ENCODE results near the gene INPP1. TPM values are rescaled to one million over a fixed set of nuclear protein-coding genes. Genes with fewer than 3 reads are reported as not detected.

The INPP1 gene
- total RNA-seq, 1 experiment from 2014 or later = 4.3 TPM

DNA sequence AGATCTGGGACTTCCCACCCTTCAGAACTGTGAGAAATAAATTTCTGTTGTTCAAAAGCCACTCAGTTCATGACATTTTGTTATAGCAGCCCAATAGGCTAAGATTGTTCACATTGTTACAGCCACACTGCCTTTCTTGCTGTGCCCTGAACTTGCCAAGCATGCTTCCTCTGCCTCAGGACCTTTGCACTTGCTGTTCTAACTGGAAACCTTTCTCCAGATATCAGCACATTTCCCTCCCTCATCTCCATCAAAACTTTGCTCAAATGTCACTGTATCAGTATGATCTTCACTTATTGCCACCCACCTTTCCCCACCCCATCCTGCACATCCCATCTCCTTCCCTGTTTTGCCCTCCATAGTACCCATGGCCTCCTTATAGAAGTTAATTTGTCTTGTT is 32.7 kb downstream of the INPP1 start:
- H2BK120ac ChIP-seq (ENCODE audit: low read depth, low read length, poor library complexity, severe bottlenecking) = no peak overlapping the region
- Mint-ChIP-seq H3K4me1 (0 out of 4 replicates have a peak, but pooled peaks cover 0 to 4% of the 10 kb centered on the region in 2 experiments), H3K9me3 (no peaks in the 10 kb centered on the region; a peak in 1 of 5 replicates), H3K36me3 (ENCODE audit: insufficient read depth in 1 of 3, low read depth in 3 of 3) (no peaks in the 10 kb centered on the region), H3K4me3 (no peak overlapping the region), H3K27me3 (ENCODE audit: low read depth) (no peaks in the 10 kb centered on the region; the same call in 1 of the 2 replicates), H3K27ac (no peak overlapping the region)
- H3K79me2 ChIP-seq (ENCODE audit: insufficient read depth, low read length) = no peaks in the 10 kb centered on the region
- H4K91ac ChIP-seq (ENCODE audit: insufficient read length, low read depth, low read length) = no peak overlapping the region
- H2BK20ac ChIP-seq (ENCODE audit: low read depth, low read length, poor library complexity, severe bottlenecking) = no peak overlapping the region
- TF ChIP-seq, protein P1, sequence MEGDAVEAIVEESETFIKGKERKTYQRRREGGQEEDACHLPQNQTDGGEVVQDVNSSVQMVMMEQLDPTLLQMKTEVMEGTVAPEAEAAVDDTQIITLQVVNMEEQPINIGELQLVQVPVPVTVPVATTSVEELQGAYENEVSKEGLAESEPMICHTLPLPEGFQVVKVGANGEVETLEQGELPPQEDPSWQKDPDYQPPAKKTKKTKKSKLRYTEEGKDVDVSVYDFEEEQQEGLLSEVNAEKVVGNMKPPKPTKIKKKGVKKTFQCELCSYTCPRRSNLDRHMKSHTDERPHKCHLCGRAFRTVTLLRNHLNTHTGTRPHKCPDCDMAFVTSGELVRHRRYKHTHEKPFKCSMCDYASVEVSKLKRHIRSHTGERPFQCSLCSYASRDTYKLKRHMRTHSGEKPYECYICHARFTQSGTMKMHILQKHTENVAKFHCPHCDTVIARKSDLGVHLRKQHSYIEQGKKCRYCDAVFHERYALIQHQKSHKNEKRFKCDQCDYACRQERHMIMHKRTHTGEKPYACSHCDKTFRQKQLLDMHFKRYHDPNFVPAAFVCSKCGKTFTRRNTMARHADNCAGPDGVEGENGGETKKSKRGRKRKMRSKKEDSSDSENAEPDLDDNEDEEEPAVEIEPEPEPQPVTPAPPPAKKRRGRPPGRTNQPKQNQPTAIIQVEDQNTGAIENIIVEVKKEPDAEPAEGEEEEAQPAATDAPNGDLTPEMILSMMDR (conservative IDR thresholded peaks at IDR 0.05) = no peak
- H2AK5ac ChIP-seq (ENCODE audit: insufficient read length, low read length) = no peak overlapping the region
- H4K5ac ChIP-seq (ENCODE audit: insufficient read length, low read depth, low read length) = no peak overlapping the region
- no peak overlapping the region for H3K27ac ChIP-seq (ENCODE audit: insufficient read length, low read depth, low read length)
- H3K79me1 ChIP-seq (ENCODE audit: insufficient read depth, low read depth, low read length, poor library complexity, severe bottlenecking) = no peaks in the 10 kb centered on the region
- H2AFZ ChIP-seq (ENCODE audit: low read length) = no peak overlapping the region
- no peaks in the 10 kb centered on the region for H3K27me3 ChIP-seq (ENCODE audit: insufficient read depth, low read length)
- H4K20me1 ChIP-seq (ENCODE audit: control insufficient read depth, insufficient read depth, insufficient read length) = no peaks in the 10 kb centered on the region
- no peak overlapping the region for H4K8ac ChIP-seq (replicated peaks; ENCODE audit: insufficient read length, low read depth, low read length)
- H3K9ac ChIP-seq (ENCODE audit: extremely low read depth, insufficient read length, low read length) = no peak overlapping the region
- DNase-seq = no peak
- H2BK5ac ChIP-seq (ENCODE audit: insufficient read length, low read length) = no peak overlapping the region
- no peaks in the 10 kb centered on the region for H3K23me2 ChIP-seq (ENCODE audit: insufficient read length, low read depth, low read length, poor library complexity, severe bottlenecking)
- no peak overlapping the region for H2BK12ac ChIP-seq (ENCODE audit: insufficient read length, low read depth, low read length)
- no peak overlapping the region for H3K23ac ChIP-seq (ENCODE audit: insufficient read length, low read depth, low read length)
- H3K4ac ChIP-seq (ENCODE audit: low read depth, low read length) = no peak overlapping the region
- H3K9me3 ChIP-seq (ENCODE audit: control insufficient read depth, low read depth, low read length) = no peaks in the 10 kb centered on the region
- no peak overlapping the region for H2BK15ac ChIP-seq (ENCODE audit: low read depth, low read length)
- no peak overlapping the region for H3K18ac ChIP-seq (ENCODE audit: insufficient read length, low read depth, low read length)
- H3K14ac ChIP-seq (ENCODE audit: insufficient read depth, low read length) = no peak overlapping the region
- no peak overlapping the region for H3K56ac ChIP-seq (ENCODE audit: insufficient read length, low read depth, low read length)
- H3K4me1 ChIP-seq (ENCODE audit: insufficient read depth, low read length) = no peaks in the 10 kb centered on the region
- no peak overlapping the region for H3K4me2 ChIP-seq (ENCODE audit: insufficient read depth, insufficient read length, low read length)
- no peak overlapping the region for H3T11ph ChIP-seq (ENCODE audit: low read length)

All from H9 (cell line).